ENCODE measurements around the gene TIMD4.
A peak's percentile ranks its signal among the peaks of the same experiment; 100 is the strongest.

TIMD4 gene

GRCh38 chr5:156922207-156922792 lies 40.7 kb downstream of the TIMD4 start:
- no peak for DNase-seq (ENCODE audit: low read depth)

- no peak for DNase-seq (ENCODE audit: low read depth)
Observed at GRCh38 chr5:156920861-156921431, 42.1 kb downstream of the TIMD4 start.

GRCh38 chr5:156920042-156920860 lies 42.8 kb downstream of the TIMD4 start:
- no peak for DNase-seq (ENCODE audit: low read depth)

GRCh38 chr5:156918311-156918845 lies 44.6 kb downstream of the TIMD4 start:
- DNase-seq (ENCODE audit: low read depth) = no peak

- no peak for DNase-seq (ENCODE audit: low read depth)
Observed at GRCh38 chr5:156914371-156914737, 48.7 kb downstream of the TIMD4 start.

- DNase-seq (ENCODE audit: low read depth) = peak; percentile 11
Observed at GRCh38 chr5:156913719-156914370, 49.2 kb downstream of the TIMD4 start.

- DNase-seq (ENCODE audit: low read depth) = no peak
Observed at GRCh38 chr5:156913355-156913718, 49.7 kb downstream of the TIMD4 start.

- no peak for DNase-seq (ENCODE audit: low read depth)
Observed at GRCh38 chr5:156912869-156913268, 50.2 kb downstream of the TIMD4 start.

- DNase-seq (ENCODE audit: low read depth) = no peak
Observed at GRCh38 chr5:156909180-156909579, 53.8 kb downstream of the TIMD4 start.

- DNase-seq (ENCODE audit: low read depth) = no peak
Observed at GRCh38 chr5:156907667-156908066, 55.4 kb downstream of the TIMD4 start.

- no peak for DNase-seq (ENCODE audit: low read depth)
Observed at GRCh38 chr5:156906807-156907206, 56.2 kb downstream of the TIMD4 start.

GRCh38 chr5:156896546-156896945 lies 66.5 kb downstream of the TIMD4 start:
- DNase-seq (ENCODE audit: low read depth) = no peak

- DNase-seq (ENCODE audit: low read depth) = no peak
Observed at GRCh38 chr5:156893517-156893916, 69.5 kb downstream of the TIMD4 start.

GRCh38 chr5:156892864-156893263 lies 70.2 kb downstream of the TIMD4 start:
- DNase-seq (ENCODE audit: low read depth) = no peak

GRCh38 chr5:156892223-156892622 lies 70.8 kb downstream of the TIMD4 start:
- DNase-seq (ENCODE audit: low read depth) = no peak

- DNase-seq (ENCODE audit: low read depth) = no peak
Observed at GRCh38 chr5:156888520-156888919, 74.5 kb downstream of the TIMD4 start.

GRCh38 chr5:156883316-156883875 lies 79.6 kb downstream of the TIMD4 start:
- DNase-seq (ENCODE audit: low read depth) = no peak

- DNase-seq (ENCODE audit: low read depth) = no peak
Observed at GRCh38 chr5:156879665-156880285, 83.3 kb downstream of the TIMD4 start.

- DNase-seq (ENCODE audit: low read depth) = no peak
Observed at GRCh38 chr5:156871212-156871611, 91.8 kb downstream of the TIMD4 start.

- DNase-seq (ENCODE audit: low read depth) = no peak
Observed at GRCh38 chr5:156870498-156870839, 92.6 kb downstream of the TIMD4 start.
